NOMO-1 treated with dmso at 0.1 percent for 144 hours (cell line): ENCODE measurements around the gene CEP85L.

Source experiments
- DNase-seq: peaks from one replicate; lab custom pipeline; 2025; ENCODE audit not compliant: unreplicated experiment; lab: John Stamatoyannopoulos, UW

Gene CEP85L

GRCh38 chr6:118661831-118662230 is 10.4 kb upstream of the CEP85L start:
- no peak for DNase-seq

- DNase-seq = no peak
Measured at GRCh38 chr6:118660218-118660569, 8.8 kb upstream of the CEP85L start.

DNA sequence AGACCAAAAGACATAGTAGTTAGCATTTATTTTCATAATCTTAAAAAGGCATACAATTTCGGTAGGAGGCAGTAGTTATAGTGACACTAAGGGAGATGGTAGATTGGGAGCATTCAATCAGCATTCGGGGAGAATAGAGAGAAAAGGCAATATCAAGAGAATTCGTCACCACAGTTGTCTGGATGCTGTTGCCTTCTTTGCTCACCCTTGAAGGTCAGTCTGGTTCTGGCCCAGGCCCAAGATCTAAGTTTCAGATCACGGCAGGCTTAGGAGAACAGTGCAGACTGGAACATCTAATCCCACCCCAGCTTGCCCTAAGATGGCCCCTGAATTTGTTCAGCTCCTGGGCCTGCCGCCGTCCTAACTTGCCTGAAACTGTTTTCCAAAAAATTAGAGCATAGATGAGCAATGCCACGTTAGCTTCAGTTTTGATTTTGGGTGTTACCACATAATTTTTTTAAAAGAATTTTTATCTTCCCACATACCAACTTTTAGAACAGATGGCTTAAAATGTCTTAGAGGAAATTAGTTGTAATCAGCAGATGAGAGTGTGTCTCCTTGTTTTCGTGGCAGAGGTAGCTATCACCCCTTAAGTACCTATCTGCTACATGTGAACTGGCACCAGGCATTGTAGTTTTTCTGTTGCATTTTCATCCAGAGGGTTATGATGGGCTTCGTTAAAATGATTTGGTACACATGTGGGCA is 8.3 kb upstream of the CEP85L start:
- no peak for DNase-seq

GRCh38 chr6:118656847-118657451 is 5.6 kb upstream of the CEP85L start:
- DNase-seq = no peak

DNA sequence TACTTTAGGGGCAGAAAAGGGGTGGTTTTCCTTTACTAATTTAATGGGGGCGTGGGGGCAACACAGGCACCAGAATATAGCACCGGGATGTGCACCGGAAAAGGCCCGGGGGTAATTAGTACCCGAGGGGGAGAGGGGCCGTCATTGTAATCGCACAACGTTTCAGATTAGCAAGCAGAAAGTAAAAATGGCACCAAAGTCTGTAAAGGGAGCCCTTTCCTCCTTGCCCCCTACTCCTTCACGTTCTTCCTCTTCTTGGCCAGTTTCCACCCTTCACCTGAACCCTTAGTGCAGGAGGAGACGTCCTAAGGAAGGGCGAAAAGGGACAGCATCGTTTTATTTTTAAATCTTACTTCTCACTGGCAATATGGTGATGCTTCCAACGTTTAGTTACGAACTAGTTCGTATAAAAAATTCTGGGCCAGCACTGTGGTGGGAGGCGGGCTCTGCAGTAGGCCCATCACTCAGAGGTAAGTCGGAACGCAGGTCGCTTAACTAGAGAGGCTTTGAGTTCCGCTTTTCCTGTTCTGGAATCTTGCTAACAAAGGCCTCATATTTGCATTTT is 742 bp upstream of the CEP85L start:
- DNase-seq = no peak

GRCh38 chr6:118650582-118651281 is 659 bp downstream of the CEP85L start:
- DNase-seq = no peak

DNA sequence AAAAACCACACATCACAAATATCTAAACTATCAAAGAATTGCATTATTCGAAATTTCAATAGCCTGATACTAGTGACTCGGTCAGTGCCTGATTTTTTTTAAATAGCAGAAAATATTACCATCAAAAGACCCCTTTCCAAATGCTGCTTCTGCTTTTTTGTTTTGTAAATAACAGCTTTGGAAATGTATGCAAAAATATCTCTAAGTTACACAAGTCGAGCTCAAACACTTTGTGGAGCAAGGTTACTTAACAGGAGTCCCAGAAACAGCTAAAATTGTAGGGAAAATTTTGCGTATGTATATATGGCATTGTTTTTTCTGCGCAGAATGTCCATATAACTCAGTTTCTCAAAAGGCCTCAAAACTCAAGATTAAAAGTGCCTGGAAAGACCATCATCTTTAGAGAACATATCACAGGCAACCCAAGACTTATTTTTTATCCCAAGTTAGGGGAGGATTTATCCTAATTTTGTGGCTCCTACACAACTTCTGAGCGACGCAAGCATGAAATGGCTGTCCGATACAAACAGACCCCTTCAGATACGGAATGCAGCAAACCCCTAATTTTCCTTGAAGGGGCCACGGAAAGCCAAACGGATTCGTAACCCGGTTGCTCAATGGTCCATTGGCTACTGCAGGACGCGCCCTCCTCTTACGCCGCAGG is 1.3 kb downstream of the CEP85L start:
- no peak for DNase-seq

DNA sequence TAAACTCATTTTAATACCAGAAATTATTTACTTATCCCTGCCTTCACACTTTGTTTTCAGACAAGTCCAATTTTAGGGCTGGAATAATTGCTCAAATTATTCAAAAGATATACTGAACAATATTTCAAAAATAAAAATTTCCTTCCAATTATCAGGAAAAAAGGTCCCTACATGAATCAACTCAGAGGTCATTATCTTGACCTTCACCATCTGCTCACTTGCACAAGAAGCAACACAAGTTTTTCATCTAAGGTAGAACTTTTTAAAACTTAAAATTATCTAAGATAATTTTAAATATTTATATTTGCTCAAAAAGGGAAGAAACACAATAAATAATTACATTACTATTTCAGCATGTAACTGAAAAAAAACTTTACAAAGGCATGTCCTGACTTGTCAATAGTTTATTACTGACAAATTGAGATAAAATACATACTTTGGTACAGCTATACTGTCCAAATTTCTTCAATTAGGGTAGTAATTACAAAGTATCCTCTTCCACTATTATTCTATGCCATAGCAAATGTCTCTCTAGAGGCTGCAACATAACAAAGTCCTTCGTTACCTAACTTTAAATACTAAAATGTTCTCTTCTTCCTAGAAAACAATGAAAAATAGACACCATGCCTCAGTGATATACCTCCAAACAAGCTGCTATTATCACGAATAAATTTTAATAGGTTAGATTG is 2.4 kb downstream of the CEP85L start:
- no peak for DNase-seq

- DNase-seq = no peak
Measured at GRCh38 chr6:118646977-118647376, 4.4 kb downstream of the CEP85L start.

GRCh38 chr6:118645395-118645794 is 6.0 kb downstream of the CEP85L start:
- DNase-seq = no peak

GRCh38 chr6:118644007-118644406 is 7.4 kb downstream of the CEP85L start:
- DNase-seq = no peak

GRCh38 chr6:118641042-118641441 is 10.3 kb downstream of the CEP85L start:
- no peak for DNase-seq

DNA sequence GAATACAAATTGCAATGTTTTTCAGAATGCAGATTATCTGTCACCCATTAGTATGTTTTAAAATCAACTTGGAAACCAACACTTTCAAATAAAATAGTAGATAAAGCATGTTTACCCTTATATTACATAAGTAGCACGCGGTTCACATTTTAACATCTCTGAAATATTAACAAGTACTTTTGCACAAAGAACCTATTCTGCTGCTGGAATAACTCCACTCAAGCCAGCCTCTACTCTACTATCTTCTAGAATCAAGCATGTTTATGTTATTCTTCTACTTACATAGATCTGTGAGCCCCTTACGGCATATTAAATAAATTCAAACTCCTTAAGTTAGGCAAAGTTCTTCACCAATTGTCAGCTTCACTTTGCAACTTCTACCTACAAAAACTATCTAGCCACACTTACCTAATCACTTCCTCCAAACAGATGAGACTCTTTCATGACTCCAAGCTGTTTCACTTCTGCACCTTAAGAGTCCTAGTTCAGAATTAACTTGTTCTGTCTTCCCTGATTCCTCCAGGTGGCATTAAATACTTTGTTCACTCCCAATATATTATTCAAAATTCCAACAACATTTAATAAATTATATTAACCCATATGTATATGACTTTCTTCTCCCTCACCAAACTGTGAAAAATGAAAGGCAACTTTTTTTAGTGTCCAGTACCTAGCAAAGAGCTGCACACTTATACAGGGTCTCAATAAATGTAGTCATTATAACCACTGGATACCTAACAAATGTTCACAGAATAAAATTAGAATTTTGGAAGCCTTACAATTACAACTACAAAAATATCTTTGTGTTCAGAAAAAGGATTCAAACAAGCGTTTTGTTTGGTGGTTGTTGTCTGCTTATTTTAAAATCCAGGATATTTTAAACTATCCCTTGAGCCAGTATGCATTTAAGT is 12.1 kb downstream of the CEP85L start:
- DNase-seq = no peak

- no peak for DNase-seq
Measured at GRCh38 chr6:118638288-118638687, 13.1 kb downstream of the CEP85L start.

DNA sequence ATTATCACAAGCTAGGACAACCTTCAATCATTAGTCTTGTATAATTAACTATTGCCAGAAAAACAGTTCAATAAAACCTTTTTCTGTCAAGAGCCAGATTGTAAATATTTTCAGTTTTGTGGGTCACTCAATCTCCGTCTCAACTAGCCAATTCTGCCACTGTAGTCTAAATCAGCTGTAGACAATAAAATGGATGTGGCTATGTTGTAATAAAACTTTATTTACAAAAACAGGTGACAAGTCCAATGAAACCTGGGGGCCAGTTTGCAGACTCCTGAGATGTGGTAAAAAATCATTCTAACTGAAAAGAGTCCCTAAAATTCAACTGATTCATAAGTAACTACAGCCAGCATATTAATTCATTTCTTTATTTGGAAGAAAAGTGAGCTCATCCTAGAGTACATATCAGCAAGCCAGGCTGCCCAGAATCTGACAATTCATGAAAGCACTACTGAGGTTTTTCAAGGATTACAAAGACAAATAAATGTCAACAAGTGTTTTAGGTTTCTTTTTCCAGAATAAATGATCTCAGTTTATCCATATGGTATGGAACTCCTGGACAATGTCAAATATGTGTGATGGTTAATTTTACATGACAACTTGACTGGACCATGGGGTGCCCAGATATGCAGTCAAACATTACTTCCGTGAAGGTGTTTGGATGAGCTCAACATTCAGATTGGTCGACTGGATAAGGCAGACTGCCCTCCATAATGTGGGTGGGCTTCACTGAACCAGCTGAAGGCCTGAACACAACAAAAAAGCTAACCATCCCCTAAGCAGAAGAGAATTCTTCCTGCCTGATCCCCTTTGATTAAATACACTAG is 15.3 kb downstream of the CEP85L start:
- no peak for DNase-seq

- no peak for DNase-seq
Measured at GRCh38 chr6:118632359-118632758, 19.0 kb downstream of the CEP85L start.

DNA sequence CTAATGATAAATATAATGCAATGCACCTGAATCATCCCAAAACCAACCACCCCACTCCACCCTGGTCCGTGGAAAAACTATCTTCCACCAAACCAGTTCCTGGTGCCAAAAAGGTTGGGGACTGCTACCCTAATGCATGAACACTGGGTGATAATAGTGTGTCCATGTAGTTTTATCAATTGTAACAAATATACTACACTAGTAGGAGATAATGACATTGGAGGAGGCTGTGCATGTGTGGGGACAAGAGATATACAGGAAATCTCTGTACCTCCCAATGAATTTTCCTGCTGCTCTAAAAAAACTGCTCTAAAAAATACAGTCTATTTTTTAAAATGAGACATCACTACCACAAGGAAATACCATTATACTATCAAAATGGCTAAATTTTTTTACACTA is 20.5 kb downstream of the CEP85L start:
- DNase-seq = no peak

GRCh38 chr6:118630067-118630466 is 21.3 kb downstream of the CEP85L start:
- no peak for DNase-seq

DNA sequence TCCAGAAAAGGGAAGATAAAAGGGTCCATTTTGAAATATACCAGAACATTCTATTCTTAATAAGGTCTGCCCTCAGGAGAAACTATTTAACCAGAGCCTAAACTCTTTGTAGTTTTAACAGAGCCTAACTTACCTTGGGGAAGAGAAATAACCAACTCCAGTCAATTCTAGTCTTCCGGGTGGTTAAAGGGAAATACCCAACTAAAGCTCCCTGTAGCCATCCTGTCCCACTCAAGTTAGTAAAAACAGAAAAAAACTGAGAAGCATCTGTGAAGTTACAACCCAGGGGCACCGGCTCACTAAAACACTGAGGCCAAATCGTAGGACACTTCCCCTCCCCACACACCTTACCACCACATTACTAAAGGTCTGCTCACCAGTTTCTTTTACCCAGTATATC is 23.7 kb downstream of the CEP85L start:
- DNase-seq = no peak
